Cardiac septum (tissue), 1 donor: ENCODE results near the gene PPFIBP1. TPM values are rescaled to one million over a fixed set of nuclear protein-coding genes. Genes with fewer than 3 reads are reported as not detected.
"Not testable (repeated sequence)": the region's sequence is repeated elsewhere in the genome, so short reads cannot be mapped to it uniquely, and the experiment has no call there.

Experiments
- DNase-seq: peaks from one replicate; pipeline ENCODE4 v3.0.0-alpha.2; 2020; ENCODE audit warnings: low spot score
- intact Hi-C: fragments of 100-400 bp; cut with DNase I; formaldehyde crosslinking; loops from one replicate; pipeline ENCODE4 v1.14.0; 2022
- total RNA-seq: library from RNA; stranded (reverse); fragmentation: NEBNext Ultra II Directional; extraction: Animal tissue kit (Norgen Biotek cat#: 25700); gene quantifications from one replicate; pipeline ENCODE4 v1.2.1, GENCODE V29; 2021
- donor health status: DM: no; HTN: no; CAD: no.

The PPFIBP1 gene
- total RNA-seq, 1 donor from 2014 or later, result 219 TPM

DNA sequence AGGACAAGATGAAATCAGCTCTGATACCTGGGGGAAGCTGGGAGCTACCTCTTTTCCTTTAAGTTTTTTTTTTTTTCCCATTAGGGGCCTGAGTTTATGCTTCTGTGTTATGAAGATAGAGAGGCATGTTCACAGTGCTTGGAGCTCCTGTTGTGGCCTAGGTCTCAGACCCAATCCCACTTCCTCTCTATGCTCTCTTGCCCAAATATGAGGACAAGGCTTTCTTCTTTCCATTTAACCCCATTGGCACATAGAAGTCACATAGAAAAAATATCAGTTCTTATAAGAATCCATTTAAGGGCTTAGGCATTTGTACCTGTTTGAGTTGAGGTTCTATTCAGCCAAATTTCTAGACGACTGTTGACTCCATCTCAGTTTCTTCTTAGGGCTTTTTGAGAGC, 199.2 kb downstream of the PPFIBP1 start:
- no peak for DNase-seq
- intact Hi-C loops, result no loop called here

- DNase-seq, result no peak
- intact Hi-C loops, result loop anchor here (5.0 to 10.0 kb wide), 3 partner anchors 92 to 1145 kb away; no protein-coding TSS in a partner anchor
These were observed 206.1 kb downstream of the PPFIBP1 start for GRCh38 chr12:27730097-27730588.

- DNase-seq, result no peak
- intact Hi-C loops, result loop anchor here (5.0 to 10.0 kb wide), 3 partner anchors 90 to 1143 kb away; no protein-coding TSS in a partner anchor
These were observed 208.3 kb downstream of the PPFIBP1 start for GRCh38 chr12:27732281-27732680.

- no peak for DNase-seq
- intact Hi-C loops, result loop anchor here (5.0 to 10.0 kb wide), 3 partner anchors 89 to 1142 kb away; no protein-coding TSS in a partner anchor
These were observed 209.1 kb downstream of the PPFIBP1 start for GRCh38 chr12:27733052-27733656.

DNA sequence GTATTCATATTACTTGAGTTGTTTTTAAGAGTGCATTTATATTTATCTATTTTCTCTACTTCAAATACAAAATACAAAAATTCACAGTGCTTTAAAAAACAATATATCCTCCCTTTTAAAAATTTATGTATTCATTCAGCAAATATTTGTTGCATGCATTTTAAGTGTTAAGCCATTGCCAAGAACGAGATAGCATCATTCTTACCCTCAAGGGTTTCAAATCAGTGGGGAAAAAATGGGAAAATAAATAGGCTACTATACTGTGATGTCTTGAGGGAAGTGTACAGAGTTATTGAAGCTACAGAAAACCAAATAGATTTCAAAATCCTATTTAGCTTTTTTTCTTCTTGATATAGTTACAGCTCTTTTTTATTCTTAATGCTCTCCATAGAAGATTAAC, 209.8 kb downstream of the PPFIBP1 start:
- no peak for DNase-seq
- intact Hi-C loops, result loop anchor here (5.0 to 10.0 kb wide), 3 partner anchors 89 to 1141 kb away; no protein-coding TSS in a partner anchor

- intact Hi-C loops, result loop anchor here (5.0 to 10.0 kb wide), 3 partner anchors 88 to 1140 kb away; no protein-coding TSS in a partner anchor
- not testable (repeated sequence) for DNase-seq
These were observed 210.3 kb downstream of the PPFIBP1 start for GRCh38 chr12:27734321-27734720.

DNA sequence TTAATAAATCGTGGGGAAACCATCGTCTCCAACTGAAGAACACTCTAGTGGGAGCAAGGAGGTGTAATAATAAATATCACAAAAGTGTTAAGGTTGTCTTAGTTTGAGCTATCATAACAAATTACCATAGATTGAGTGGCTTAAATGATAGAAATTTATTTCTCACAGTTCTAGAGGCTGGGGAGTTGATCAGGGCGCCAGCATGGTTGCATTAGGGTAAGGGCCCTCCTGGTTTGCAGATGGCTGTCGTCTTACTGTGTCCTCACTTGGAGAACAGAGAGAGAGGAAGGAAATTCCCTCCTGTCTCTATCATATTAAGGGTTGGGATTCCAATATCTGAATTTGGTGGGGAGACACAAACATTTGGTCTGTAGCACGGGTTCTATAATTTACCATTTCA, 219.6 kb downstream of the PPFIBP1 start:
- DNase-seq, result no peak
- intact Hi-C loops, result no loop called here

Other genes starting within 250 kb of the PPFIBP1 start
- 8.9 TPM for gene BMAL2, start 191.4 kb upstream of the PPFIBP1 start, total RNA-seq
- 0.38 TPM for gene SMCO2, start 77.5 kb upstream of the PPFIBP1 start, total RNA-seq
- gene REP15, start 172.2 kb downstream of the PPFIBP1 start, total RNA-seq, result 3.6 TPM
- 51.5 TPM for gene MRPS35, start 186.6 kb downstream of the PPFIBP1 start, total RNA-seq